SK-N-SH (cell line): ENCODE data around the gene NCK1. TPM values are rescaled to one million over a fixed set of nuclear protein-coding genes. Genes with fewer than 3 reads are reported as not detected.

Source experiments
- CTCF ChIA-PET: fragments of 300-600, 350-600 bp; formaldehyde crosslinking; extraction: SDS; loops from one replicate; lab custom pipeline; 2021; lab: Yijun Ruan, JAX
- POLR2A ChIA-PET: fragments of 350-600 bp; sonication (Branson Sonifier 250); formaldehyde crosslinking; extraction: SDS; loops from one replicate; lab custom pipeline; 2020; ENCODE audit warnings: antibody characterized with exemption, inconsistent platforms; lab: Yijun Ruan, JAX
- DNase-seq: peaks from one replicate; pipeline ENCODE4 v3.0.0; 2012
- H2AFZ ChIP-seq: fragments of 200-600 bp; sonication (generic); 2 replicates; pipeline ENCODE4 v1.8.1; 2016; ENCODE audit warnings: antibody characterized with exemption, mild to moderate bottlenecking, low read depth
- H3F3A ChIP-seq: fragments of 200-600 bp; sonication (generic); replicated peaks from 2 replicates; pipeline ENCODE3; 2016; ENCODE audit warnings: antibody characterized with exemption, mild to moderate bottlenecking; ENCODE audit not compliant: insufficient read depth
- H3K27ac ChIP-seq, 2 experiments: fragments of 200-500 bp in 1 of 2; fragments of 200-600 bp in 1 of 2; sonication (Bioruptor generic) in 1 of 2; sonication (generic), shearing (Covaris generic) in 1 of 2; 2 replicates each; pipeline versions ENCODE4 v1.5.1 to v1.6.1; 2014 to 2016; ENCODE audit warnings: low read depth in 2 of 2, inconsistent platforms in 1 of 2, low read length in 1 of 2, mild to moderate bottlenecking in 1 of 2, mixed read lengths in 1 of 2
- H3K27me3 ChIP-seq: fragments of 200-600 bp; sonication (generic), shearing (Covaris generic); 2 replicates; pipeline ENCODE4 v1.6.1; 2016; ENCODE audit warnings: mixed run types; ENCODE audit not compliant: insufficient read depth
- H3K36me3 ChIP-seq, 2 experiments: fragments of 200-500 bp in 1 of 2; fragments of 200-600 bp in 1 of 2; sonication (Bioruptor generic) in 1 of 2; sonication (generic) in 1 of 2; replicated peaks in 1 of 2; 2 replicates each; pipeline versions ENCODE3 to v1.5.1; 2014 to 2016; ENCODE audit warnings: low read length in 1 of 2, mild to moderate bottlenecking in 1 of 2; ENCODE audit not compliant: insufficient read depth in 2 of 2, control insufficient read depth in 1 of 2
- H3K4me1 ChIP-seq, 2 experiments: fragments of 200-500 bp in 1 of 2; fragments of 200-600 bp in 1 of 2; sonication (Bioruptor generic) in 1 of 2; sonication (generic), shearing (Covaris generic) in 1 of 2; 2 replicates each; pipeline versions ENCODE4 v1.5.1 to v1.6.1; 2014 to 2016; ENCODE audit warnings: low read depth in 1 of 2, low read length in 1 of 2, mixed run types in 1 of 2; ENCODE audit not compliant: insufficient read depth in 2 of 2, control insufficient read depth in 1 of 2
- H3K4me2 ChIP-seq: fragments of 200-600 bp; sonication (generic), shearing (Covaris generic); 2 replicates; pipeline ENCODE4 v1.6.1; 2017; ENCODE audit warnings: mixed run types
- H3K4me3 ChIP-seq, 2 experiments: fragments of 200-500 bp in 1 of 2; fragments of 200-600 bp in 1 of 2; sonication (Bioruptor generic) in 1 of 2; sonication (generic), shearing (Covaris generic) in 1 of 2; 2 replicates each; pipeline versions ENCODE4 v1.5.1 to v1.8.1; 2014 to 2016; ENCODE audit warnings: low read depth in 2 of 2, inconsistent platforms in 1 of 2, low read length in 1 of 2, mild to moderate bottlenecking in 1 of 2, mixed read lengths in 1 of 2, moderate library complexity in 1 of 2
- H3K79me2 ChIP-seq: fragments of 200-600 bp; sonication (generic); 2 replicates; pipeline ENCODE4 v1.8.1; 2017; ENCODE audit warnings: mild to moderate bottlenecking; ENCODE audit not compliant: insufficient read depth
- H3K9ac ChIP-seq: fragments of 200-600 bp; sonication (generic); 2 replicates; pipeline ENCODE4 v1.6.1; 2017; ENCODE audit warnings: mixed run types
- H3K9me2 ChIP-seq: fragments of 200-600 bp; sonication (generic); 2 replicates; pipeline ENCODE4 v1.6.1; 2017; ENCODE audit warnings: mixed run types
- H3K9me3 ChIP-seq: fragments of 200-600 bp; sonication (generic); 2 replicates; pipeline ENCODE4 v1.6.1; 2017; ENCODE audit warnings: mixed run types, mild to moderate bottlenecking, moderate library complexity
- H4K20me1 ChIP-seq: fragments of 200-600 bp; sonication (generic); 2 replicates; pipeline ENCODE4 v1.6.1; 2017; ENCODE audit warnings: mild to moderate bottlenecking, mixed run types; ENCODE audit not compliant: insufficient read depth
- CHD2 ChIP-seq: fragments of 150-350 bp; IDR thresholded peaks from 2 replicates; pipeline ENCODE4 v1.6.1; 2018; ENCODE audit warnings: low read length; ENCODE audit not compliant: partially characterized antibody
- FOSL2 ChIP-seq: IDR thresholded peaks from 2 replicates; pipeline ENCODE4 v1.4.0; 2012; ENCODE audit warnings: low read depth, mild to moderate bottlenecking, moderate library complexity, borderline replicate concordance
- GABPA ChIP-seq: IDR thresholded peaks from 2 replicates; pipeline ENCODE4 v1.4.0; 2012; ENCODE audit warnings: low read depth, mild to moderate bottlenecking
- GATA2 ChIP-seq: sonication (generic); formaldehyde crosslinking; IDR thresholded peaks from 2 replicates; pipeline ENCODE4 v1.5.0; 2020; ENCODE audit warnings: mild to moderate bottlenecking, missing genetic modification reagents
- IRF3 ChIP-seq: fragments of 150-350 bp; IDR thresholded peaks from 2 replicates; pipeline ENCODE4 v1.6.1; 2016; ENCODE audit warnings: mild to moderate bottlenecking, low read depth, low read length
- JUND ChIP-seq: IDR thresholded peaks from 2 replicates; pipeline ENCODE4 v1.4.0; 2012
- MXI1 ChIP-seq: IDR thresholded peaks from 2 replicates; pipeline ENCODE4 v1.6.1; 2012; ENCODE audit warnings: mild to moderate bottlenecking, low read depth, low read length, improper control_type of control experiment
- NFIC ChIP-seq: IDR thresholded peaks from 2 replicates; pipeline ENCODE4 v1.4.0; 2012; ENCODE audit warnings: borderline replicate concordance
- RCOR1 ChIP-seq: fragments of 150-350 bp; IDR thresholded peaks from 2 replicates; pipeline ENCODE4 v1.6.1; 2017; ENCODE audit warnings: antibody characterized with exemption, low read length
- SIN3A ChIP-seq: IDR thresholded peaks from 2 replicates; pipeline ENCODE4 v1.6.1; 2012; ENCODE audit warnings: low read depth, mild to moderate bottlenecking, low read length, moderate library complexity, borderline replicate concordance
- SMC3 ChIP-seq: IDR thresholded peaks from 2 replicates; pipeline ENCODE4 v1.6.1; 2012; ENCODE audit warnings: low read depth, low read length, improper control_type of control experiment
- TAF1 ChIP-seq: IDR thresholded peaks from 2 replicates; pipeline ENCODE4 v1.6.1; 2012; ENCODE audit warnings: low read depth, mild to moderate bottlenecking, low read length, moderate library complexity, borderline replicate concordance
- TCF12 ChIP-seq: IDR thresholded peaks from 2 replicates; pipeline ENCODE4 v1.4.0; 2012
- TEAD4 ChIP-seq: IDR thresholded peaks from 2 replicates; pipeline ENCODE4 v1.4.0; 2012; ENCODE audit warnings: mild to moderate bottlenecking, borderline replicate concordance; ENCODE audit not compliant: insufficient read depth
- YY1 ChIP-seq: IDR thresholded peaks from 2 replicates; pipeline ENCODE4 v1.4.0; 2012; ENCODE audit warnings: low read depth, mild to moderate bottlenecking
- ZBTB33 ChIP-seq: IDR thresholded peaks from 2 replicates; pipeline ENCODE4 v1.4.0; 2012; ENCODE audit warnings: low read depth, borderline replicate concordance
- WGBS: methylation state at CpG from one replicate; pipeline ENCODE4 v1.1.6; 2017; ENCODE audit warnings: low lambda C conversion rate; 5-methylcytosine and 5-hydroxymethylcytosine counted together
- polyA plus RNA-seq, 3 experiments: library from polyadenylated mRNA; depleted of rRNA; stranded (reverse); fragments of >200 nt; gene quantifications; 2 replicates each; pipeline ENCODE4 v1.2.3, GENCODE V29; 2012
- TF ChIP-seq, protein P1 (sequence below): fragments of 150-350 bp; IDR thresholded peaks from 2 replicates; pipeline ENCODE4 v1.6.1; 2017; ENCODE audit warnings: antibody characterized with exemption, low read length, low read depth, borderline replicate concordance
- TF ChIP-seq, protein P2 (sequence below): IDR thresholded peaks from 2 replicates; pipeline ENCODE4 v1.4.0; 2012; ENCODE audit warnings: low read depth

NCK1 gene
- polyA plus RNA-seq, 1 of the 3 experiments (the other 2 are of a cell fraction), result 16.2 TPM

- TF ChIP-seq RCOR1 (no peak), FOSL2 (no peak), MXI1 (no peak), JUND (no peak), TEAD4 (no peak), GATA2 (no peak), IRF3 (no peak)
Measured at GRCh38 chr3:136908297-136908696, 46.3 kb downstream of the NCK1 start (continued).

DNA sequence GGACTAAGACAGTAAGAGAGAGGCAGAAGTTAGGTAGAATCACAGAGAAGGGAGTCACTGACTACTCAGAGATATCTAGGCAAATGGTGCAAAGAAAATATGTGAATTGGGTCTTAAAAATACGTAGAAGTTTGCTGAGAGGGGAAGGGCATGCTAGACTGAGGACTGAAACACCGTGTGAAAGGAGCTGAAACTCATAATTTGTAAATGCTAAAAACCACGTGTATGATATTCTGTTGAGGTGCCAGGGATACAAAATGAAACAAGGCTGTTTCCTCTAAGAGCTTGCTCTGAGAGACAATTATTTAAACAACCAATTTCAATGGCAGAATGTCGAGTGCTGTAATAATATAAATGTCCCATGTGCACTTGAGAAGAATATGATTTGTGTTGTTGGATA is 47.2 kb downstream of the NCK1 start:
- H3K9me3 ChIP-seq, result peaks cover 3% of the 10 kb centered on the region; the same call in 1 of the 2 replicates
- H3K4me1 ChIP-seq, result no peaks in the 10 kb centered on the region; a peak in 1 of 4 replicates
- no peaks in the 10 kb centered on the region for H3K27me3 ChIP-seq
- no peak for TF ChIP-seq YY1
- no peak for TF ChIP-seq SMC3
- TF ChIP-seq GATA2, result no peak
- no peak for TF ChIP-seq TEAD4
- TF ChIP-seq ZBTB33, result no peak
- TF ChIP-seq TCF12, result no peak
- TF ChIP-seq NFIC, result no peak
- TF ChIP-seq, all 33 proteins: peak for 0
- peaks cover 0 to 11% of the 10 kb centered on the region in 2 experiments for H3K36me3 ChIP-seq
- no peak overlapping the region for H3K27ac ChIP-seq
- H3K4me2 ChIP-seq, result no peak overlapping the region
- H2AFZ ChIP-seq, result no peak overlapping the region
- WGBS, result 83% methylated on average over 4 of the region's 4 CpGs
- peaks cover 100% of the 10 kb centered on the region for H3K79me2 ChIP-seq
- H4K20me1 ChIP-seq, result peaks cover 20% of the 10 kb centered on the region
- H3K9me2 ChIP-seq, result no peaks in the 10 kb centered on the region
- no peak for DNase-seq
- no peak overlapping the region for H3K9ac ChIP-seq
- peaks cover 11% of the 10 kb centered on the region for H3F3A ChIP-seq
- CTCF ChIA-PET, result interaction anchor here (1.5 kb wide), 1 partner anchor 157 kb away, joined by 5 read pairs; the partner anchor contains the start of gene STAG1
- no peak overlapping the region for H3K4me3 ChIP-seq
- POLR2A ChIA-PET, result no interaction called here

DNA sequence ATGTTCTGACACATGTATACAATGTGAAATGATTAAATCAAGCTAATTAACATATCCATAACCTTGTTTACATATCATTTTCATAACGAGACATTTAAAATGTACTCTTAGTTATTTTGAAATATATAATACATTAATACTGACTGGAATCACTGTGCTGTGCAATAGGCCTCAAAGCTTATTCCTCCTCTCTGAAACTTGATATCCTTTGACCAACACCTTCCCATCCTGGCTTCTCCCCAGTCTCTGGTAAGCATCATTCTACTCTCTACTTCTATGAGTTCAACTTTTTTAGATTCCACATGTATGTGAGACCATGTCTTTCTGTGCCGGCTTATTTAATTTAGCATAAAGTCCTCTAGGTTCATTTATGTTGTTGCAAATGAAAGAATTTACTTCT is 48.7 kb downstream of the NCK1 start:
- Histone ChIP-seq H3K9me2 (no peaks in the 10 kb centered on the region), H3F3A (peaks cover 11% of the 10 kb centered on the region), H3K4me1 (no peaks in the 10 kb centered on the region; a peak in 1 of 4 replicates), H4K20me1 (peaks cover 16% of the 10 kb centered on the region), H3K27ac (no peak overlapping the region), H3K9me3 (no peaks in the 10 kb centered on the region), H3K36me3 (no peaks in the 10 kb centered on the region), H3K79me2 (peaks cover 100% of the 10 kb centered on the region), H3K9ac (no peak overlapping the region), H3K4me3 (no peak overlapping the region), H3K27me3 (no peaks in the 10 kb centered on the region), H3K4me2 (no peak overlapping the region), H2AFZ (no peak overlapping the region)
- ChIA-PET CTCF (interaction anchor here (1.5 kb wide), 1 partner anchor 158 kb away, joined by 5 read pairs; the partner anchor contains the start of gene STAG1), POLR2A (no interaction called here)
- WGBS, result 94% methylated on average over 2 of the region's 2 CpGs
- no peak for DNase-seq
- TF ChIP-seq, protein P1, sequence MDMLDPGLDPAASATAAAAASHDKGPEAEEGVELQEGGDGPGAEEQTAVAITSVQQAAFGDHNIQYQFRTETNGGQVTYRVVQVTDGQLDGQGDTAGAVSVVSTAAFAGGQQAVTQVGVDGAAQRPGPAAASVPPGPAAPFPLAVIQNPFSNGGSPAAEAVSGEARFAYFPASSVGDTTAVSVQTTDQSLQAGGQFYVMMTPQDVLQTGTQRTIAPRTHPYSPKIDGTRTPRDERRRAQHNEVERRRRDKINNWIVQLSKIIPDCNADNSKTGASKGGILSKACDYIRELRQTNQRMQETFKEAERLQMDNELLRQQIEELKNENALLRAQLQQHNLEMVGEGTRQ, result no peak
- TF ChIP-seq TAF1 (no peak), SIN3A (no peak), GABPA (no peak), JUND (no peak), NFIC (no peak), ZBTB33 (no peak), CHD2 (no peak)
- TF ChIP-seq, protein P2, sequence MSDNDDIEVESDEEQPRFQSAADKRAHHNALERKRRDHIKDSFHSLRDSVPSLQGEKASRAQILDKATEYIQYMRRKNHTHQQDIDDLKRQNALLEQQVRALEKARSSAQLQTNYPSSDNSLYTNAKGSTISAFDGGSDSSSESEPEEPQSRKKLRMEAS, result no peak
